AML-193 (cell line): ENCODE data around the gene KCP.
"Not testable (repeated sequence)": the region's sequence is repeated elsewhere in the genome, so short reads cannot be mapped to it uniquely, and the experiment has no call there.

Source experiments
- DNase-seq, 2 experiments: peaks; one replicate each; lab custom pipeline; 2025; lab: John Stamatoyannopoulos, UW

KCP gene

GRCh38 chr7:128921866-128922440 is 11.4 kb upstream of the KCP start:
- no peak for DNase-seq

GRCh38 chr7:128920913-128921582 is 10.5 kb upstream of the KCP start:
- DNase-seq, result no peak

- no peak for DNase-seq
These were observed 9.6 kb upstream of the KCP start for GRCh38 chr7:128919881-128920799.

- DNase-seq, result no peak
These were observed 8.7 kb upstream of the KCP start for GRCh38 chr7:128919241-128919640.

- DNase-seq, result no peak
These were observed 7.6 kb upstream of the KCP start for GRCh38 chr7:128918016-128918665.

- DNase-seq, result no peak
These were observed 6.6 kb upstream of the KCP start for GRCh38 chr7:128917122-128917521.

- DNase-seq, result no peak
These were observed 6.1 kb upstream of the KCP start for GRCh38 chr7:128916643-128916915.

GRCh38 chr7:128915841-128916642 is 5.5 kb upstream of the KCP start:
- DNase-seq, result no peak

GRCh38 chr7:128915271-128915819 is 4.8 kb upstream of the KCP start:
- DNase-seq, result no peak

GRCh38 chr7:128914566-128915151 is 4.2 kb upstream of the KCP start:
- DNase-seq, result no peak

- no peak for DNase-seq
These were observed 3.5 kb upstream of the KCP start for GRCh38 chr7:128913870-128914565.

GRCh38 chr7:128912709-128913495 is 2.4 kb upstream of the KCP start:
- not testable (repeated sequence) for DNase-seq

GRCh38 chr7:128912281-128912680 is 1.8 kb upstream of the KCP start:
- no peak for DNase-seq

GRCh38 chr7:128911423-128912031 is 1.0 kb upstream of the KCP start:
- no peak for DNase-seq

GRCh38 chr7:128909625-128910568 is 612 bp downstream of the KCP start:
- DNase-seq, result no peak

- DNase-seq, result no peak
These were observed 1.5 kb downstream of the KCP start for GRCh38 chr7:128908750-128909624.
